GM19193 (cell line): Measurements from ENCODE around the gene TBCC.

Experiments used
- POLR2A ChIP-seq: IDR thresholded peaks from 4 replicates; pipeline ENCODE4 v1.6.1; 2011; ENCODE audit not compliant: insufficient read depth, insufficient read length; ENCODE audit errors: extremely low read depth

Gene TBCC

GRCh38 chr6:42754759-42755158, 8.9 kb upstream of the TBCC start:
- TF ChIP-seq POLR2A = no peak

GRCh38 chr6:42751055-42751454, 5.2 kb upstream of the TBCC start:
- no peak for TF ChIP-seq POLR2A

- TF ChIP-seq POLR2A = no peak
Measured at GRCh38 chr6:42748203-42748898, 2.4 kb upstream of the TBCC start.

GRCh38 chr6:42746463-42747391, 824 bp upstream of the TBCC start:
- TF ChIP-seq POLR2A = peak; percentile 86

DNA sequence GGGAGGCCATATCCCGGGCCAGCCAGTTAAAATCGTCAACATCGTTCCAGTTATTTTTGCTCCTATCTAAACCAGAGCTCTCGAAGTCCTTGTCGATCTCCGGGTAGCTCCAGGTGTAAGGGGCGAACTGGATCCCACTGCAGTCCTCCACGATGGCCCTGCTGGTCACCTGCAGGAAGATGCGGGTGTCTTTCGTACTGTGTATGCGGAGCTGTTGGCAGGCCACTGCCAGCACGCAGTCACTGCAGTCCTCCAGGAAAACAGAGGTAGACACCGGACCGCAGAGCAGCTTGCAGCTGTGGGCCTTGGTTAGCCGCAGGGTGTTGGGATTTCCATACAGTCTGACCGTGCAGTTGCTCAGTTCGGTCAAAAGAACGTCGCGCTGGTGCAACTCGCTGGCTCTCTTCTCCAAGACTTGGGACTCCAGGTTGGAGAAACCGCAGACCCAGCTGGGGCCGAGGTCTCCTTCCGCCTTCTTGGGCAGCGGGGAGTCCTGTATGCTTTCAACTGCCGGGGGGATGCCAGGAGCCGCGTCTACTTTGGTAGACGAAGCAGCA, 742 bp downstream of the TBCC start:
- TF ChIP-seq POLR2A = no peak

DNA sequence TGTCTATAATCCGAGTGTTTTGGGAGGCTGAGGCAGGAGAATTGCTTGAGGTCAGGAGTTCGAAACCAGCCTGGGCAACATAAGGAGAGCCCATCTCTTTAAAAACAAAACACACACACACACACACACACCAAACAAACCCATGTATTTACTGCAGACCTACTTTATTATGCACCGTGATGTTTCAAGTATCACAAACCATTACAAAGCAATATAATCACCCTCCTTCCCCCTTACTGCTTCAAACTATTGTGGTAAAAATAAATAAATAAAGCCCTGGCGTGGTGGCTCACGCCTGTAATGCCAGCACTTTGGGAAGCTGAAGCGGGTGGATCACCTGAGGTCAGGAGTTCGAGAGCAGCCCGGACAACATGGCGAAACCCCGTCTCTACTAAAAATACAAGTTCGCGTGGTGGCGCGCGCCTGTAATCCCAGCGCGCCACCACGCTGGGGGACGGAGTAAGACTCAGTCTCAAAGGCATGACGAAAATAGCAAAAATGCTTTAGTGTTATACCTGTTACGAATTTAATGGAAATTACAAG, 1.5 kb downstream of the TBCC start:
- TF ChIP-seq POLR2A = no peak

GRCh38 chr6:42742116-42742894, 3.6 kb downstream of the TBCC start:
- TF ChIP-seq POLR2A = no peak

DNA sequence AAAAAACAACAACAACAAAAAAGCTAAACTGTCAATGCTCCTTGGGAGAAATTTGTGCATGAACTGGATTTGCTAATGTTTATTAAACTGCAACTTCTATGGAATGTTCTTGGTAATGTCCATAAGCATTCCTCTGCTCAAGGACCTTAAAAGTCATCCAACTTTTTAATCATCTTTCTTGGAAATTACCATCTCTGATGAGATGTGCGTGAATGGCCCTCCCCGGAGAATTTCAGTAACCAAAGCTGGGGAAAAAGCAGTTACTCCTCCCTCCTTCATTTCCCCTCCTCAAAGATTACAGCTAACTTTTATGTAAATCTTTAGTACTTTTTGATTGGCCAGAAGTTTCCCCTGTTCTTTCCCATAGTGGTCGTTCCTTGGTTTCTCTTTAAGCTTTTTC, 5.2 kb downstream of the TBCC start:
- TF ChIP-seq POLR2A = no peak

DNA sequence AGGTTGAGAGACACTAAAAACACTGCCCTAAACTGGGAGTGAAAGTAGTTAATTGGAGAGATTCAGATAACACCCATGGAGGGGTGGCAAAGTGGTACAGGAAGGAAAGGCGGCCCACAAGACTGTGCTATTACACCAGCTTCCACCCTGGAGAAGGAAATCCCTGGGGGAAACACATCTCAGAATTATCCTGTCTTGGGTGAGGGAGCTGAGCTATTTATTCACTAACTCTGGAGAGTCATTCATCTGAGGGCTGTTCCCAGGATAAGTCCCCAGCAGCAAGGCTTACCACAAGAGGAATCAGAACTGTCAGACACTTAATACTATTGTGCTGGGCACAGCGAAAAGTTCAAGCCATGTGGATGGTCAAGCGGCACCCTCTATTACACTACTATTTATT, 9.9 kb downstream of the TBCC start:
- TF ChIP-seq POLR2A = no peak

GRCh38 chr6:42729731-42730130, 16.2 kb downstream of the TBCC start:
- TF ChIP-seq POLR2A = no peak

DNA sequence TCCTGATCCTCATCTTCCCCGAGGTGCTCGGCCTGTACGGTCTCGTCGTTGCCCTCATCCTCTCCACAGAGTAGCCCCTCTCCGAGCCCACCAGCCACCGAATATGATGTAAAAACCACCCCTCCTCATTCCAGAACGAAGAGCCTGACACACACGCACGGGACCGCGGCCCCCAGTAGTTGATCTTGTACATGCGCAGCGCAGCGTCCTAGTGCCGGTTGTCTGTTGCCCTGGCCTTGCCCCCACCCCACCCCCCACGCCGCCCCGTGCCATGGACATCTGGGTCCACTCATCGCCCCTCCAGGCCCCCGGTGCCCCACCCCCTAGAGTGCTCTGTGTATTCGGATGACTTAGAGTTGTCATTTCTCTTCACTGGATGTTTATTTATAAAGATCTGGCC, 18.3 kb downstream of the TBCC start:
- TF ChIP-seq POLR2A = no peak

GRCh38 chr6:42727087-42727611, 18.8 kb downstream of the TBCC start:
- no peak for TF ChIP-seq POLR2A

- TF ChIP-seq POLR2A = no peak
Measured at GRCh38 chr6:42726485-42727086, 19.3 kb downstream of the TBCC start.

GRCh38 chr6:42726026-42726425, 19.9 kb downstream of the TBCC start:
- no peak for TF ChIP-seq POLR2A
